HCT116 (cell line): Measurements from ENCODE around the gene COPA. TPM values are rescaled to one million over a fixed set of nuclear protein-coding genes. Genes with fewer than 3 reads are reported as not detected.

Source experiments
- ATAC-seq: fragments of 200-7000 bp; cut with Tn5 transposase; 2 replicates; pipeline ENCODE4 v1.9.1; 2020; ENCODE audit warnings: mild to moderate bottlenecking, moderate library complexity
- BruUV-seq: library from RNA; stranded (reverse); fragments of 400-500 nt; replicated peaks from 2 replicates; lab custom pipeline; 2021; lab: Mats Ljungman, UMichigan
- CTCF ChIA-PET: fragments of 300-600 bp; sonication (Branson Sonifier 250); formaldehyde crosslinking; loops from one replicate; lab custom pipeline; 2021; ENCODE audit warnings: antibody characterized with exemption; lab: Charles Lee
- POLR2A ChIA-PET: fragments of 300-600, 350-600 bp; sonication (Branson Sonifier 250); formaldehyde crosslinking; loops from one replicate; lab custom pipeline; 2021; ENCODE audit warnings: antibody characterized with exemption; lab: Charles Lee
- RAD21 ChIA-PET, 2 experiments: fragments of 300-600 bp; sonication (Branson Sonifier 250); formaldehyde crosslinking; loops; one replicate each; lab custom pipeline; 2023; ENCODE audit warnings: low total read pairs in 2 of 2; ENCODE audit not compliant: uncharacterized antibody in 2 of 2, unreplicated experiment in 2 of 2, low non-redundant PET in 1 of 2; lab: Charles Lee
- DNase-seq: peaks from one replicate; pipeline ENCODE4 v3.0.0-alpha.2; 2010; ENCODE audit warnings: low read depth, low spot score
- H2AFZ ChIP-seq: fragments of 200-600 bp; shearing (Covaris generic), sonication (generic); 2 replicates; pipeline ENCODE4 v1.6.1; 2017; ENCODE audit warnings: low read depth, mixed run types, mixed read lengths, antibody characterized with exemption, low read length; ENCODE audit not compliant: poor library complexity, severe bottlenecking
- H3K27ac ChIP-seq: 2 replicates; pipeline ENCODE4 v1.5.1; 2012; ENCODE audit warnings: low read depth, low read length
- H3K27me3 ChIP-seq: fragments of 200-600 bp; sonication (generic); 2 replicates; pipeline ENCODE4 v1.6.1; 2016; ENCODE audit warnings: mixed run types, low read length, mixed read lengths; ENCODE audit not compliant: insufficient read depth
- H3K36me3 ChIP-seq, 2 experiments: fragments of 200-500 bp in 1 of 2; fragments of 200-600 bp in 1 of 2; sonication (Bioruptor generic) in 1 of 2; sonication (generic) in 1 of 2; 2 replicates each; pipeline versions ENCODE4 v1.5.1 to v1.6.1; 2014 to 2016; ENCODE audit warnings: low read length in 2 of 2, inconsistent platforms in 1 of 2, mixed read lengths in 1 of 2, mixed run types in 1 of 2; ENCODE audit not compliant: insufficient read depth in 2 of 2, control insufficient read depth in 1 of 2
- H3K4me1 ChIP-seq, 2 experiments: fragments of 200-600 bp in 1 of 2; sonication (generic) in 1 of 2; 2 replicates each; pipeline versions ENCODE4 v1.5.1 to v1.6.1; 2012 to 2017; ENCODE audit warnings: low read length in 2 of 2, inconsistent platforms in 1 of 2, mild to moderate bottlenecking in 1 of 2, mixed read lengths in 1 of 2, mixed run types in 1 of 2, moderate library complexity in 1 of 2; ENCODE audit not compliant: insufficient read depth in 2 of 2, control insufficient read depth in 1 of 2
- H3K4me2 ChIP-seq: fragments of 200-600 bp; sonication (generic); 2 replicates; pipeline ENCODE4 v1.6.1; 2017; ENCODE audit warnings: mixed run types, low read length, mixed read lengths
- H3K4me3 ChIP-seq, 2 experiments: fragments of 200-600 bp in 1 of 2; sonication (generic) in 1 of 2; replicated peaks in 1 of 2; 2 replicates each; pipeline ENCODE4 v1.5.1; 2011 to 2016; ENCODE audit warnings: low read length in 2 of 2, control low read depth in 1 of 2, low read depth in 1 of 2, mild to moderate bottlenecking in 1 of 2, mixed read lengths in 1 of 2, mixed run types in 1 of 2
- H3K79me2 ChIP-seq: fragments of 200-600 bp; sonication (generic); 2 replicates; pipeline ENCODE4 v1.6.1; 2017; ENCODE audit warnings: mild to moderate bottlenecking, mixed run types, low read length, moderate library complexity, mixed read lengths; ENCODE audit not compliant: insufficient read depth
- H3K9ac ChIP-seq: fragments of 200-600 bp; sonication (generic); 2 replicates; pipeline ENCODE4 v1.6.1; 2016; ENCODE audit warnings: low read length, mixed read lengths
- H3K9me2 ChIP-seq: fragments of 200-600 bp; sonication (generic), shearing (Covaris generic); 2 replicates; pipeline ENCODE4 v1.6.1; 2017; ENCODE audit warnings: mixed run types, mild to moderate bottlenecking, moderate library complexity; ENCODE audit not compliant: insufficient read depth
- H3K9me3 ChIP-seq, 2 experiments: fragments of 200-500 bp in 1 of 2; fragments of 200-600 bp in 1 of 2; sonication (Bioruptor generic) in 1 of 2; sonication (generic) in 1 of 2; 2 replicates each; pipeline ENCODE4 v1.6.1; 2014 to 2017; ENCODE audit warnings: low read length in 2 of 2, mixed read lengths in 2 of 2, inconsistent platforms in 1 of 2, low read depth in 1 of 2, mild to moderate bottlenecking in 1 of 2, mixed run types in 1 of 2, moderate library complexity in 1 of 2; ENCODE audit not compliant: control insufficient read depth in 1 of 2, insufficient read depth in 1 of 2
- H4K20me1 ChIP-seq: fragments of 200-600 bp; sonication (generic), shearing (Covaris generic); 2 replicates; pipeline ENCODE4 v1.6.1; 2017; ENCODE audit warnings: mixed run types, mild to moderate bottlenecking, moderate library complexity; ENCODE audit not compliant: insufficient read depth
- CBX3 ChIP-seq: IDR thresholded peaks from 2 replicates; pipeline ENCODE4 v1.6.1; 2012; ENCODE audit warnings: low read depth
- CEBPB ChIP-seq: IDR thresholded peaks from 2 replicates; pipeline ENCODE4 v1.6.1; 2012; ENCODE audit warnings: low read depth
- EGR1 ChIP-seq: IDR thresholded peaks from 2 replicates; pipeline ENCODE4 v1.6.1; 2012; ENCODE audit warnings: low read depth
- ELF1 ChIP-seq: IDR thresholded peaks from 2 replicates; pipeline ENCODE4 v1.6.1; 2012; ENCODE audit warnings: low read depth, borderline replicate concordance
- EZH2 ChIP-seq: fragments of 200-600 bp; sonication (generic); IDR thresholded peaks from 2 replicates; pipeline ENCODE4 v1.6.1; 2017; ENCODE audit warnings: antibody characterized with exemption, mixed run types
- EZH2phosphoT487 ChIP-seq: fragments of 200-600 bp; IDR thresholded peaks from 2 replicates; pipeline ENCODE4 v1.6.1; 2018; ENCODE audit warnings: antibody characterized with exemption, borderline replicate concordance
- FOSL1 ChIP-seq: IDR thresholded peaks from 2 replicates; pipeline ENCODE4 v1.6.1; 2012; ENCODE audit warnings: low read depth
- POLR2AphosphoS5 ChIP-seq: IDR thresholded peaks from 2 replicates; pipeline ENCODE4 v1.6.1; 2011; ENCODE audit warnings: mild to moderate bottlenecking, low read depth, low read length, moderate library complexity
- RAD21 ChIP-seq: IDR thresholded peaks from 2 replicates; pipeline ENCODE4 v1.6.1; 2012; ENCODE audit warnings: low read depth, mild to moderate bottlenecking
- SP1 ChIP-seq: IDR thresholded peaks from 2 replicates; pipeline ENCODE4 v1.6.1; 2012; ENCODE audit warnings: low read depth
- SRF ChIP-seq: IDR thresholded peaks from 2 replicates; pipeline ENCODE4 v1.6.1; 2012; ENCODE audit warnings: low read depth
- TCF7L2 ChIP-seq: IDR thresholded peaks from 2 replicates; pipeline ENCODE4 v1.7.0; 2011; ENCODE audit warnings: borderline replicate concordance, inconsistent platforms; ENCODE audit not compliant: insufficient read depth, insufficient read length; ENCODE audit errors: extremely low read depth
- YY1 ChIP-seq: IDR thresholded peaks from 2 replicates; pipeline ENCODE4 v1.6.1; 2011; ENCODE audit warnings: low read length, low read depth, moderate library complexity, mild to moderate bottlenecking; ENCODE audit not compliant: insufficient replicate concordance; ENCODE audit errors: extremely low read depth
- ZFX ChIP-seq: fragments of 450-650 bp; IDR thresholded peaks from 2 replicates; pipeline ENCODE4 v1.6.1; 2017
- ZNF274 ChIP-seq: fragments of 200-500 bp; sonication (Bioruptor generic); IDR thresholded peaks from 2 replicates; pipeline ENCODE4 v1.6.1; 2014; ENCODE audit warnings: mild to moderate bottlenecking, low read depth, low read length, inconsistent platforms
- intact Hi-C: fragments of 100-400 bp; cut with micrococcal nuclease; formaldehyde crosslinking; loops from 2 replicates; pipeline ENCODE4 v1.10.0; 2022
- total RNA-seq: library from RNA; stranded (reverse); gene quantifications from one replicate; pipeline ENCODE4 v1.2.1, GENCODE V29; 2021; ENCODE audit not compliant: unreplicated experiment
- TF ChIP-seq, protein P1 (sequence below): IDR thresholded peaks from 2 replicates; pipeline ENCODE4 v1.6.1; 2012
- TF ChIP-seq, protein P2 (sequence below): IDR thresholded peaks from 2 replicates; pipeline ENCODE4 v1.6.1; 2012; ENCODE audit warnings: low read depth
- TF ChIP-seq, protein P3 (sequence below), 3 experiments: fragments of 200-600 bp in 1 of 3; sonication (generic) in 1 of 3; IDR thresholded peaks in 2 of 3; conservative IDR thresholded peaks in 1 of 3; 2 replicates each; pipeline ENCODE4 v1.5.1; 2012 to 2017; ENCODE audit warnings: low read depth in 2 of 3, low read length in 2 of 3, antibody characterized with exemption in 1 of 3, borderline replicate concordance in 1 of 3, control low read depth in 1 of 3, mild to moderate bottlenecking in 1 of 3, mixed read lengths in 1 of 3, mixed run types in 1 of 3, moderate library complexity in 1 of 3; ENCODE audit not compliant: insufficient read depth in 1 of 3
- TF ChIP-seq, protein P4 (sequence below): IDR thresholded peaks from 2 replicates; pipeline ENCODE4 v1.6.1; 2012

The COPA gene
- total RNA-seq, 1 experiment from 2014 or later: 132 TPM

DNA sequence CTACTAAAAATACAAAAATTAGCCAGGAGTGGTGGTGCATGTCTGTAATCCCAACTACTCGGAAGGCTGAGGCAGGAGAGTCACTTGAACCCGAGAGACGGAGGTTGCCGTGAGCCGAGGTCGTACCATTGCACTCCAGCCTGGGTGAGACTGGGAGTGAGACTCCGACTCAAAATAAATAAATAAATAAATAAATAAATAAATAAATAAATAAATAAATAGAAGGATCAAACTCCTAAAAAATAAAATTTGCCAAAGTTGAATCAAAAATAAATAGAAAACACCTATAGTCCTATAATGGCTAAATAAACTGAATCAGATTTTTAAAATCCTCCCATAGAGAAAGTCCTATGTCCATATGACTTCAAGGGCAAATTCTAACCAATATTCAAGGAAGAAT is 42.9 kb downstream of the COPA start:
- no peaks in the 10 kb centered on the region for H4K20me1 ChIP-seq

More for the DNA sequence above, 42.9 kb downstream of the COPA start:
- H3K9me2 ChIP-seq: no peaks in the 10 kb centered on the region
- ChIA-PET RAD21 (no interaction called here), POLR2A (no interaction called here), CTCF (interaction anchor here (3.3 kb wide), 1 partner anchor 9 kb away, joined by 16 read pairs; no protein-coding TSS in a partner anchor)
- 0 out of 2 replicates have a peak, but pooled peaks cover 4% of the 10 kb centered on the region for H3K79me2 ChIP-seq
- H2AFZ ChIP-seq: no peak overlapping the region
- no peaks in the 10 kb centered on the region for H3K27me3 ChIP-seq
- TF ChIP-seq CBX3 (no peak), SRF (no peak), ZNF274 (no peak), YY1 (no peak), EZH2 (no peak), FOSL1 (no peak), EZH2phosphoT487 (no peak), CEBPB (no peak), RAD21 (no peak), SP1 (no peak), POLR2AphosphoS5 (no peak), ELF1 (no peak), EGR1 (no peak), TCF7L2 (no peak), ZFX (no peak)
- TF ChIP-seq, protein P1, sequence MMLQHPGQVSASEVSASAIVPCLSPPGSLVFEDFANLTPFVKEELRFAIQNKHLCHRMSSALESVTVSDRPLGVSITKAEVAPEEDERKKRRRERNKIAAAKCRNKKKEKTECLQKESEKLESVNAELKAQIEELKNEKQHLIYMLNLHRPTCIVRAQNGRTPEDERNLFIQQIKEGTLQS: no peak
- TF ChIP-seq, protein P2, sequence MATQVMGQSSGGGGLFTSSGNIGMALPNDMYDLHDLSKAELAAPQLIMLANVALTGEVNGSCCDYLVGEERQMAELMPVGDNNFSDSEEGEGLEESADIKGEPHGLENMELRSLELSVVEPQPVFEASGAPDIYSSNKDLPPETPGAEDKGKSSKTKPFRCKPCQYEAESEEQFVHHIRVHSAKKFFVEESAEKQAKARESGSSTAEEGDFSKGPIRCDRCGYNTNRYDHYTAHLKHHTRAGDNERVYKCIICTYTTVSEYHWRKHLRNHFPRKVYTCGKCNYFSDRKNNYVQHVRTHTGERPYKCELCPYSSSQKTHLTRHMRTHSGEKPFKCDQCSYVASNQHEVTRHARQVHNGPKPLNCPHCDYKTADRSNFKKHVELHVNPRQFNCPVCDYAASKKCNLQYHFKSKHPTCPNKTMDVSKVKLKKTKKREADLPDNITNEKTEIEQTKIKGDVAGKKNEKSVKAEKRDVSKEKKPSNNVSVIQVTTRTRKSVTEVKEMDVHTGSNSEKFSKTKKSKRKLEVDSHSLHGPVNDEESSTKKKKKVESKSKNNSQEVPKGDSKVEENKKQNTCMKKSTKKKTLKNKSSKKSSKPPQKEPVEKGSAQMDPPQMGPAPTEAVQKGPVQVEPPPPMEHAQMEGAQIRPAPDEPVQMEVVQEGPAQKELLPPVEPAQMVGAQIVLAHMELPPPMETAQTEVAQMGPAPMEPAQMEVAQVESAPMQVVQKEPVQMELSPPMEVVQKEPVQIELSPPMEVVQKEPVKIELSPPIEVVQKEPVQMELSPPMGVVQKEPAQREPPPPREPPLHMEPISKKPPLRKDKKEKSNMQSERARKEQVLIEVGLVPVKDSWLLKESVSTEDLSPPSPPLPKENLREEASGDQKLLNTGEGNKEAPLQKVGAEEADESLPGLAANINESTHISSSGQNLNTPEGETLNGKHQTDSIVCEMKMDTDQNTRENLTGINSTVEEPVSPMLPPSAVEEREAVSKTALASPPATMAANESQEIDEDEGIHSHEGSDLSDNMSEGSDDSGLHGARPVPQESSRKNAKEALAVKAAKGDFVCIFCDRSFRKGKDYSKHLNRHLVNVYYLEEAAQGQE: no peak
- TF ChIP-seq, protein P3, sequence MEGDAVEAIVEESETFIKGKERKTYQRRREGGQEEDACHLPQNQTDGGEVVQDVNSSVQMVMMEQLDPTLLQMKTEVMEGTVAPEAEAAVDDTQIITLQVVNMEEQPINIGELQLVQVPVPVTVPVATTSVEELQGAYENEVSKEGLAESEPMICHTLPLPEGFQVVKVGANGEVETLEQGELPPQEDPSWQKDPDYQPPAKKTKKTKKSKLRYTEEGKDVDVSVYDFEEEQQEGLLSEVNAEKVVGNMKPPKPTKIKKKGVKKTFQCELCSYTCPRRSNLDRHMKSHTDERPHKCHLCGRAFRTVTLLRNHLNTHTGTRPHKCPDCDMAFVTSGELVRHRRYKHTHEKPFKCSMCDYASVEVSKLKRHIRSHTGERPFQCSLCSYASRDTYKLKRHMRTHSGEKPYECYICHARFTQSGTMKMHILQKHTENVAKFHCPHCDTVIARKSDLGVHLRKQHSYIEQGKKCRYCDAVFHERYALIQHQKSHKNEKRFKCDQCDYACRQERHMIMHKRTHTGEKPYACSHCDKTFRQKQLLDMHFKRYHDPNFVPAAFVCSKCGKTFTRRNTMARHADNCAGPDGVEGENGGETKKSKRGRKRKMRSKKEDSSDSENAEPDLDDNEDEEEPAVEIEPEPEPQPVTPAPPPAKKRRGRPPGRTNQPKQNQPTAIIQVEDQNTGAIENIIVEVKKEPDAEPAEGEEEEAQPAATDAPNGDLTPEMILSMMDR (IDR thresholded peaks at IDR 0.05 in 2 of 3, conservative IDR thresholded peaks at IDR 0.05 in 1 of 3; ENCODE audit: borderline replicate concordance in 1 of 3, insufficient read depth in 1 of 3, low read depth in 2 of 3, low read length in 2 of 3): no peak
- TF ChIP-seq, protein P4, sequence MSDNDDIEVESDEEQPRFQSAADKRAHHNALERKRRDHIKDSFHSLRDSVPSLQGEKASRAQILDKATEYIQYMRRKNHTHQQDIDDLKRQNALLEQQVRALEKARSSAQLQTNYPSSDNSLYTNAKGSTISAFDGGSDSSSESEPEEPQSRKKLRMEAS: no peak
- intact Hi-C loops: no loop called here
- no peak overlapping the region for H3K27ac ChIP-seq
- H3K36me3 ChIP-seq: peaks cover 35 to 77% of the 10 kb centered on the region in 2 experiments
- no peak for ATAC-seq
- H3K4me1 ChIP-seq: no peaks in the 10 kb centered on the region
- no peak overlapping the region for H3K4me3 ChIP-seq
- H3K9me3 ChIP-seq: no peaks in the 10 kb centered on the region
- H3K4me2 ChIP-seq: no peak overlapping the region
- H3K9ac ChIP-seq: no peak overlapping the region
- no peak for DNase-seq
- no TSS peak for BruUV-seq
